ENCODE data around the gene SPOCK2.

DNA sequence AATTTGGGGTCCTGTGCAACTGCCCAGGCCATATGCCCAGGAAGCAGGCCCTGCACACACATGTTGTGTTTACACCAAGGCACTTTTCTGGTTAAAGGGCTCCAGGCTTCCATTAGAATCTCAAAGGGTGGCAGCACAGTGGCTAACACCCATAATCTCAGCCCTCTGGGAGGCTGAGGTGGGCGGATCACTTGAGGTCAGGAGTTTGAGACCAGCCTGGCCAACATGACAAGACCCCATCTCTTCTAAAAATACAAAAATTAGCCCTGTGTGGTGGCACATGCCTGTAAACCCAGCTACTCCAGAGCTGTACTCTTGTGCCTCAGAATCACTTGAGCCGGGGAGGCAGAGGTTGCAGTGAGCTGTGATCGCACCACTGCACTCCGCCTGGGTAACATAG is 53.6 kb downstream of the SPOCK2 start:
- TF ChIP-seq EZH2 (IDR thresholded peaks at IDR 0.05; ENCODE audit: low read length) = no peak
- TF ChIP-seq, protein P1, sequence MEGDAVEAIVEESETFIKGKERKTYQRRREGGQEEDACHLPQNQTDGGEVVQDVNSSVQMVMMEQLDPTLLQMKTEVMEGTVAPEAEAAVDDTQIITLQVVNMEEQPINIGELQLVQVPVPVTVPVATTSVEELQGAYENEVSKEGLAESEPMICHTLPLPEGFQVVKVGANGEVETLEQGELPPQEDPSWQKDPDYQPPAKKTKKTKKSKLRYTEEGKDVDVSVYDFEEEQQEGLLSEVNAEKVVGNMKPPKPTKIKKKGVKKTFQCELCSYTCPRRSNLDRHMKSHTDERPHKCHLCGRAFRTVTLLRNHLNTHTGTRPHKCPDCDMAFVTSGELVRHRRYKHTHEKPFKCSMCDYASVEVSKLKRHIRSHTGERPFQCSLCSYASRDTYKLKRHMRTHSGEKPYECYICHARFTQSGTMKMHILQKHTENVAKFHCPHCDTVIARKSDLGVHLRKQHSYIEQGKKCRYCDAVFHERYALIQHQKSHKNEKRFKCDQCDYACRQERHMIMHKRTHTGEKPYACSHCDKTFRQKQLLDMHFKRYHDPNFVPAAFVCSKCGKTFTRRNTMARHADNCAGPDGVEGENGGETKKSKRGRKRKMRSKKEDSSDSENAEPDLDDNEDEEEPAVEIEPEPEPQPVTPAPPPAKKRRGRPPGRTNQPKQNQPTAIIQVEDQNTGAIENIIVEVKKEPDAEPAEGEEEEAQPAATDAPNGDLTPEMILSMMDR (optimal IDR thresholded peaks at IDR 0.05 in 1 of 3, IDR thresholded peaks at IDR 0.05 in 1 of 3, conservative IDR thresholded peaks at IDR 0.05 in 1 of 3; ENCODE audit: extremely low read depth in 1 of 3, insufficient read depth in 2 of 3, low read length in 3 of 3) = no peak
